Thoracic aorta (tissue), 2 donors: Measurements from ENCODE around the gene EFNA3. TPM values are rescaled to one million over a fixed set of nuclear protein-coding genes. Genes with fewer than 3 reads are reported as not detected.
A peak's percentile ranks its signal among the peaks of the same experiment; 100 is the strongest.

Source experiments
- ATAC-seq: fragments of 150-250 bp; one replicate; pipeline ENCODE4 v1.8.0; 2017; ENCODE audit warnings: low read depth; ENCODE audit not compliant: insufficient number of reproducible peaks, low FRiP score
- DNase-seq: peaks from one replicate; pipeline ENCODE4 v3.0.0-alpha.2; 2020; ENCODE audit warnings: low spot score
- H3K27ac ChIP-seq, 2 donors: fragments of 200-600 bp; sonication (generic); 1 replicate in 1 of 2; 2 replicates in 1 of 2; pipeline ENCODE4 v1.5.1; 2016; ENCODE audit warnings: mild to moderate bottlenecking in 2 of 2, moderate library complexity in 2 of 2
- H3K27me3 ChIP-seq: fragments of 200-600 bp; sonication (generic); replicated peaks from 2 replicates; pipeline ENCODE4 v1.6.0; 2016; ENCODE audit warnings: mild to moderate bottlenecking; ENCODE audit not compliant: insufficient read depth
- H3K36me3 ChIP-seq: fragments of 200-600 bp; sonication (generic); one replicate; pipeline ENCODE4 v1.5.1; 2016
- H3K4me1 ChIP-seq, 2 donors: fragments of 200-600 bp; sonication (generic); 1 replicate in 1 of 2; 2 replicates in 1 of 2; pipeline versions ENCODE4 v1.5.1 to v1.6.0; 2016; ENCODE audit warnings: low read depth in 2 of 2, mild to moderate bottlenecking in 1 of 2; ENCODE audit not compliant: control insufficient read depth in 1 of 2
- H3K4me3 ChIP-seq: fragments of 200-600 bp; sonication (generic); 2 replicates; pipeline ENCODE4 v1.5.1; 2016; ENCODE audit warnings: mild to moderate bottlenecking
- H3K9me3 ChIP-seq: fragments of 200-600 bp; sonication (generic); 2 replicates; pipeline ENCODE4 v1.5.1; 2016
- CTCF ChIP-seq: fragments of 200-600 bp; sonication (generic); IDR thresholded peaks from one replicate; pipeline ENCODE4 v1.5.1; 2019; ENCODE audit warnings: antibody characterized with exemption
- total RNA-seq, 2 donors: library from RNA; depleted of rRNA; stranded (reverse); fragments of >200 nt; gene quantifications; one replicate each; pipeline versions ENCODE4 v1.1.0 to v1.2.3, GENCODE V29; 2016

EFNA3 gene
- total RNA-seq, 2 donors from 2014 or later: 1.5 to 3.2 TPM

- Histone ChIP-seq H3K9me3 (no peaks in the 10 kb centered on the region), H3K27ac (no peak overlapping the region), H3K4me1 (peaks cover 32 to 55% of the 10 kb centered on the region in 2 donors), H3K4me3 (peak overlapping the region; percentile 48), H3K36me3 (no peaks in the 10 kb centered on the region), H3K27me3 (peaks cover 26% of the 10 kb centered on the region)
- DNase-seq: no peak
- ATAC-seq: no peak
- no peak for TF ChIP-seq CTCF
Observed at GRCh38 chr1:155082301-155083051, 3.8 kb downstream of the EFNA3 start.

GRCh38 chr1:155083052-155083541 is 4.5 kb downstream of the EFNA3 start:
- DNase-seq: no peak
- TF ChIP-seq CTCF: no peak
- Histone ChIP-seq H3K4me3 (no peak overlapping the region), H3K36me3 (no peaks in the 10 kb centered on the region), H3K27me3 (peaks cover 26% of the 10 kb centered on the region), H3K9me3 (no peaks in the 10 kb centered on the region), H3K4me1 (peaks cover 32 to 55% of the 10 kb centered on the region in 2 donors), H3K27ac (no peak overlapping the region)
- ATAC-seq: no peak

GRCh38 chr1:155083865-155084721 is 5.5 kb downstream of the EFNA3 start:
- Histone ChIP-seq H3K4me3 (peak overlapping the region; percentile 86), H3K9me3 (no peaks in the 10 kb centered on the region), H3K27ac (no peak overlapping the region), H3K36me3 (no peaks in the 10 kb centered on the region), H3K4me1 (peaks cover 32 to 50% of the 10 kb centered on the region in 2 donors), H3K27me3 (peaks cover 26% of the 10 kb centered on the region)
- no peak for DNase-seq
- no peak for ATAC-seq
- TF ChIP-seq CTCF: no peak

GRCh38 chr1:155084722-155085503 is 6.3 kb downstream of the EFNA3 start:
- no peaks in the 10 kb centered on the region for H3K36me3 ChIP-seq
- no peaks in the 10 kb centered on the region for H3K9me3 ChIP-seq
- ATAC-seq (peak; percentile 64), DNase-seq (peak; percentile 82)
- peak; percentile 90 for TF ChIP-seq CTCF
- peak overlapping the region; percentile 77 to 79 for H3K27ac ChIP-seq
- peak overlapping the region; percentile 86 for H3K4me3 ChIP-seq
- H3K27me3 ChIP-seq: peaks cover 24% of the 10 kb centered on the region
- H3K4me1 ChIP-seq: peaks cover 24 to 42% of the 10 kb centered on the region in 2 donors
